ENCODE results near the gene GALNTL6.

Gene GALNTL6

GRCh38 chr4:171812665-171813525 lies at the start of gene GALNTL6:
GALNTL6 (plus strand) TSS chr4:171813404.
- no peak for DNase-seq

DNA sequence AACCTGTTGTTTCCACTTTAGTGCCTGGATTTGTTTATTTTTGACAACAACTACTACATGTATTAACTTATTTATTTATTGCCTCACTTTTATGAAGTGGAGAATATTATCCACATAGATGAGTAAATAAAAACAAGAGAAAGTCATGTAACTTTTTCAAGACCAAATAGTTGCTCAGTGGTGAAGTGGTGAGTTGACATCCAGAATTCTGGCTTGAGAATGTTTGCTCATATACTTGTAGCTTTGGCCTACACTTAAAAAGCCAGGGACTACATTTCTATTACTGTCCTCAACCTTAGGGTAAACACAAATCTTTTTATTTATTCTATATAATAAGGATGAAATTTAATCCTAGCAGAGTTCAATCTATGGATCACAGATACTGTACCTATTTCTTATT lies 47.7 kb upstream of the GALNTL6 start:
- no peak for DNase-seq

DNA sequence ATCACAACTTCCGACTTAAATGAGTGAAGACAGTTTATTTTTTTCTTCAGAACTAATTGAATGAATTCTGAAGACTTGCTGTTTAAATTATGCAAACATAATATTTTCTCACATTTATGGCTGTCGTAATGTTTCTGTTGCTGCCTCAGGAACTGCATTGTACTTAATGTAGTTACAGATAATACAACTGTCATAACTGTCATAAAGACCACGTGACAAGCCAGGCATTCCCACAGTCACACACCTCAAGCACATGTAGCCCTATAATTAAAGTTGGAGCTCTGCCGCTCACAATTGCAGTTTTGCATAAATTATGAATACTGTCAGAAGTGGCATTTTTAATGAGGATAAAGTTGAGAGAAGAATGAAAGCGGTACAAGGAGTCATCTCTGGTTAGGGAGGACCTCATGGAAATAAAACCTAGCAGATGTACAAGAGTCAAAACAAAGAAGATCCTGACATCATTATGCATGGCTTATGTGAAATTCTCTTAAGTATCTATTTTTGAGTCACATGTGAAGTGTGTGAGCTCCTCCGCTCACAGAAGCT lies 38.5 kb upstream of the GALNTL6 start:
- DNase-seq, result no peak

GRCh38 chr4:171779301-171779700 lies 33.9 kb upstream of the GALNTL6 start:
- DNase-seq, result no peak

DNA sequence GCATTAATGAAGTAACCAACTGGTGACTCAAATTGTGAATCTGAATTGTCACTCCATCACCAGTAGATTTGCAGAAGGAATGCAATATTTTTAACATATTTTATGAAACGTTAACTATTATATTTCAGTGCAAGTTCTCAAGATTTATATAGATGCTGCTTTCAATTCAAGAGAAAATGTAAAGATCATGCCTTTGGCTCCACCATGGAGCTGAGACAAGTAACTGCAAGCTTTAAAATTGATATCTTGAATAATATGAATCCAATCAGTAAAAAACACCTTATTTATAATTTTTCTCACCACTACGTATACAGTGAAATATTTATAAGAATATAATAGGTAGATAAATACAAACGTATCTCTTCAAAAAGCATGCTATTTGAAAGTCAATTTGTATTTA lies 27.8 kb upstream of the GALNTL6 start:
- no peak for DNase-seq

DNA sequence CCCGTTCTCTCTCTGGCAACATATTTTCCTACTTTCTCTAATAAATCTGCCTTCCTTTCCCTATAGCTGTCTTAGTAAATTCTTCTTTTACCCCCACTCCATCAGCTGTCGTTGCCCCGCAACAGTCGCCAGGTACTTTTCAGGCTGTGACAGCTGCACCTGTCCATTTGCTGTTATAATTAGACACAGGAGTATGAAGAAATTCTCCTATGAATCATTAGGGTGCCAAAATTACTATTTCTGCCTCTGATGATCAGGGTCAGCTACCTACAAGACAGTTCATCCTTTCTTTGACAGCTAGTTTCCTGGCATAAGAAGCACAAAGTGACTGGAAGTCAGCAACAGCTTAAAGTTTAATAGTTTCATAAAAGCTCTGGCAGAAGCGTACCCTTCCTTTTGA lies 19.5 kb upstream of the GALNTL6 start:
- no peak for DNase-seq

DNA sequence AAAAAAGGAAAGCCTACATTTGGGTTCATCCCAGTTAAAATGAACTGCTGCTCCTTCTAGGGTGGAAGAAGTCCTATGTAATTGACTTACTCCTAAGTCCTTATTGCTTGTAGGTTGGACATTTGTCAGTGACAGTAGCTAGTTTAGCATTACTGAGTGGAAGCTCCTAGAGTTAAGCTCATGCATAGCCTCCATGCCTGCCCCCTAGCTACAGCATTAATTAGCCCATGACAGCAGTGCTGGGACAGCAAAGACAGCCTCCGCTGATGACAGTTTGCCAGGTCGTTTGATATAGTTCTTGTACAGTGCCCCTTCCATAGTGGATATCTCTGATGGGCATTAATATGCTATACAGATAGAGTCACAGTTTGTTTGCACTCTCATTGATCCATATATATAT lies 18.7 kb upstream of the GALNTL6 start:
- DNase-seq, result no peak

DNA sequence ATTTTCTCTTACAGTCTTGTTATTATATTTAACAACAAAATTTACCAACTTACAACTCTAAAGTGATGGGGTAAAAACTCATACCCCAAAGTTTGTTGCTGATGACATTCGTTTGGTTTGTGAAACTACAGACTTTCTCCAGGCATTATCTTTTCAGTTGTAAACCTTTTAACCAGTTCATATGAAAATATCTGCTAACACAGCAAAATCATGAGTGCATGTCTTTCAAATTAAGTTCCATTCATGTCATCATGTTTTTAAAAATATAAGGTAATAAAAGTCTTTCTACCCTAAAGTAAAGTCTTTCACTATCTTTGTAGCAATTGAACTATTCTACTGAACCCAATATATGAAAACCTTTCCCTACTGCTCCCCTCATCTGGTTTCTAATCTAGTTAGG lies 3.4 kb upstream of the GALNTL6 start:
- no peak for DNase-seq

- no peak for DNase-seq
Observed at GRCh38 chr4:171812333-171812664, 905 bp upstream of the GALNTL6 start.

GRCh38 chr4:171813526-171814250 lies 484 bp downstream of the GALNTL6 start:
- peak in 1 of 14 donors; percentile 3 for DNase-seq

GRCh38 chr4:171814545-171814944 lies 1.3 kb downstream of the GALNTL6 start:
- DNase-seq, result no peak

- DNase-seq, result no peak
Observed at GRCh38 chr4:171817026-171817425, 3.8 kb downstream of the GALNTL6 start.

GRCh38 chr4:171834640-171835039 lies 21.4 kb downstream of the GALNTL6 start:
- DNase-seq, result no peak

DNA sequence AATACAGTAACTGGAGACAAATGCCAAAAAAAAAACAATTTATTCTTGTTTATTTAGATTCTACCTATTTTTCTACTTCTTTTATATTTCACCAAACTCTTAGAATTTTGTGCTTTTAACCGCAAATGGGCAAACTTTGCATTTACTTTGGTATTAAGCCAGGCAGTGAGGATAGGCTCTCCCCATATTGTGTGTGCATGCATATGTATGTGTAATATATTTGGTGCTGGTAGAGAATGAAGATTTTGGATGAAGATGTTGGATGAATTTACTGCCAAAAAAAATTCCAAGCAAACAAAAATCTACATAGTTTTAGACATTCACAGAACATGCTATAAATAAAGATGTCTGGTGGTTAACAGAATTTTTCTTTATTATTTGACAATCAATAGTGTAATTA lies 30.3 kb downstream of the GALNTL6 start:
- no peak for DNase-seq

DNA sequence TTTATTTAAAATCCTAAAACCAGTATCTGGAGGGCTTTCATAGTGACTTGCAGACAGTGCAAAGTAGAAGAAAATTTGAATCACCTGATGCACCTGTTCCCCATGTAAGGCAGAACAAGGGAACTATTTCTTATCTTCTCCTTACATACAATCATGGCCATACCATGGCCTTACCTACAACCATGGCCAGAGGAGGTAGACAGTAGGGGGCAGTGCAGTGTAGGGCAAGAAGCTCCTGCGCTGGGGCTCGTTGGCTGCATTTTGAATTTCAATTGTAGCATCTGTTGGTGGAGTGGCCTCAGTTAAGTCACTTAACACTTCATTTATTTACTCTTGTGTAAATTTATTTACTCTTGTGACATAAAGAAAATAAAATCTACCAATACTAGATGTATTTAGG lies 33.0 kb downstream of the GALNTL6 start:
- DNase-seq, result peak in 3 of 14 donors; percentile 0 to 1 (median 1)

GRCh38 chr4:171846893-171847292 lies 33.7 kb downstream of the GALNTL6 start:
- no peak for DNase-seq

GRCh38 chr4:171847751-171848150 lies 34.5 kb downstream of the GALNTL6 start:
- DNase-seq, result no peak

DNA sequence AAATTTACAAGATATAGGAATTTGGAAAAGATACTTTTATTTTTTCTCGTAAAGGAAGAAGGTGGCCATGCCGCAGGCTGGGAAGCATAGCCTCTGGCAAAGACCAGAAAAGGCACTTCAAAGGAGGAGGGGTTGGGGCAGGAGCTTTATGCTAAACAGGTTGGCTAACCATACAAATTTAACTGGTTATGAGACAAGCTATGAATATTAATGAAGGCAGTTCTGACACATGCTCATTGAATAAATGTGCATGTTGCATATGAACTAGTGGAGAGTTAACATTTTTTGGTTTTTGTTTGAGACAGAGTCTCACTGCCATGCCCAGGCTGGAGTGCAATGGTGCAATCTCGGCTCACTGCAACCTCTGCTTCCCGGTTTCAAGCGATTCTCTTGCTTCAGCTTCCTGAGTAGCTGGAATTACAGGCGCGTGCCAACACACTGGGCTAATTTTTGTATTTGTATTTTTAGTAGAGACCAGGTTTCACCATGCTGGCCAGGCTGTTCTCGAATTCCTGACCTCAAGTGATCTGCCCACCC lies 36.5 kb downstream of the GALNTL6 start:
- DNase-seq, result no peak

GRCh38 chr4:171851295-171851694 lies 38.1 kb downstream of the GALNTL6 start:
- no peak for DNase-seq

GRCh38 chr4:171857302-171858012 lies 44.3 kb downstream of the GALNTL6 start:
- no peak for DNase-seq

- no peak for DNase-seq
Observed at GRCh38 chr4:171875291-171875690, 62.1 kb downstream of the GALNTL6 start.

GRCh38 chr4:171876636-171877035 lies 63.4 kb downstream of the GALNTL6 start:
- DNase-seq, result no peak

DNA sequence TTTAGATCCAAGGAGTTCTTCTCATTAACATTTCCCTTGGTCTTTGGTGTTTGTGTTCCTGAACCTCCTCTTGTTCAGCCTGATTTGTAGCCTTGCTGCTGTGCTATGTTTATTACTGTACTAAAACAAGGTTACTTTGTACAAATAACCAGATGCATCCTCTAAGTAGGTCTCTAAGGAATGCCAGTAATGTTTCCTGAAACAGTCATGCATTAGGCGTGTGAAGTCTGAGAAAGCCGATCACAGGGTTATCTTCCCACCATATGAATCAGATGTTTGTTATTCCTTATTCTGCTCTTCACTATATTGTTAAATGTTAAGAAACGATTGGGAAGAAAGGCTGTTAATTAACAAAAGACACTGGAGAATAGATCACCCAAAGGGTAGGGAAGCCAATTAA lies 66.9 kb downstream of the GALNTL6 start:
- no peak for DNase-seq
